G401.6 (cell line): Measurements from ENCODE around the gene THG1L.
"Not testable (repeated sequence)": the region's sequence is repeated elsewhere in the genome, so short reads cannot be mapped to it uniquely, and the experiment has no call there.

Experiments used
- FAIRE-seq: peaks from 2 replicates; lab custom pipeline; 2012; peaks lifted over from hg19 to GRCh38; lab: Jason Lieb, UNC

The THG1L gene

DNA sequence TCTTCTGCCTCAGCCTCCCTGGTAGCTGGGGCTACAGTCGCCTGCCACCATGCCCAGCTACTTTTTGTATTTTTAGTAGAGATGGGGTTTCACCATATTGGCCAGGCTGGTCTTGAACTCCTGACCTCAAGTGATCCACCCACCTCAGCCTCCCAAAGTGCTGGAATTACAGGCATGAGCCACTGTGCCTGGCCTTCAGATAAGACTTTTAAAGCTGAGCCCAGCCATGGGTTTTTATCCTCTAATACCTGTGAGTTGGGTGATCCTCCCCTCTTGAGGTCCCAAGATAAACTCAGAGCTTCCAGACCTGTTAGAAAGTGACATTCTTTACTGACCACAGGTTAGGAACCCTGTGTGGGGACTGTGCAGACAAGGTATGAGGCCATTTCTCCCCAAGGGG is 3.4 kb upstream of the THG1L start:
- not testable (repeated sequence) for FAIRE-seq

GRCh38 chr5:157729858-157730257 is 1.4 kb upstream of the THG1L start:
- no peak for FAIRE-seq

GRCh38 chr5:157730900-157731271 is 334 bp upstream of the THG1L start:
- no peak for FAIRE-seq

- no peak for FAIRE-seq
Observed at GRCh38 chr5:157732130-157732514, 902 bp downstream of the THG1L start.

DNA sequence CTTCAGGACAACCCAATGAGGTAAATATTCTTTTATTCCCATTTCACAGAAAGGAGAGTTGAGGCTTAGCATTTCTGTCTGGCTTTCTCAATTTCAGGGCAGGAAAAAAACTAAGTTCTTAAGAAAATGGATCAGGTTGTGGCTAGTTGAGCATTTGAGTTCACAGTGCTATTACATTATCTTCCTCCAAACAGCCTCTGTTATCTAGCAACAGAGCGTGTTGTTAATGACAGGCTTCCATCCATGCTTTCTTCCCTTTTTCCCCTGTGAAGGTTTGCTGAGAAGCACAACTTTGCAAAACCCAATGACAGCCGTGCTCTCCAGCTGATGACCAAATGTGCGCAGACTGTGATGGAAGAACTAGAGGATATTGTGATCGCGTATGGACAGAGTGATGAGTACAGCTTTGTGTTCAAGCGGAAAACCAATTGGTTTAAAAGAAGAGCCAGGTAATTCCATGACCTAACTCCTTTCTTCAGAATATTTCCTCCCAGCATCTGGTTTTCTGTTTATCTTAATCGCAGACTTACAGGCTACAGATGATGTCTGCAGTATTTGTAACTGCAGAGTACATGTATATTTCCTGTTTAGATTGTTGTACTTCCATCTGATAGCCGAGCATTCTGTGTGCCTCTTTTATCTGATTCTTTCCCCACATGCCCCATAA is 1.5 kb downstream of the THG1L start:
- FAIRE-seq, result no peak

DNA sequence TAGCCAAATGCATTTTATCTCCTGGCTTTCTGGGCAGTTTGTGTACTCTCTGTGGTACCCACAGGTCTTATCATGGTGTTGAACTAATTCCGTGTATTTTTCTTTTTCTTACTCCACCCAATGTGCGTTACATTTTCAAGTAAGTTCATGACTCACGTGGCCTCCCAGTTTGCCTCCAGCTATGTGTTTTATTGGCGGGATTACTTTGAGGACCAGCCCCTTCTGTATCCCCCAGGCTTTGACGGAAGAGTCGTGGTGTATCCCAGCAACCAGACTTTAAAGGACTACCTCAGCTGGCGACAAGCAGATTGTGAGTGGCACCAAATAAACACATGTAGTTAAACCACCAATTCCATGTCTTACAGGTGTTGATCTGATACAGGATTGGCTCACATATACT is 3.2 kb downstream of the THG1L start:
- FAIRE-seq, result no peak

DNA sequence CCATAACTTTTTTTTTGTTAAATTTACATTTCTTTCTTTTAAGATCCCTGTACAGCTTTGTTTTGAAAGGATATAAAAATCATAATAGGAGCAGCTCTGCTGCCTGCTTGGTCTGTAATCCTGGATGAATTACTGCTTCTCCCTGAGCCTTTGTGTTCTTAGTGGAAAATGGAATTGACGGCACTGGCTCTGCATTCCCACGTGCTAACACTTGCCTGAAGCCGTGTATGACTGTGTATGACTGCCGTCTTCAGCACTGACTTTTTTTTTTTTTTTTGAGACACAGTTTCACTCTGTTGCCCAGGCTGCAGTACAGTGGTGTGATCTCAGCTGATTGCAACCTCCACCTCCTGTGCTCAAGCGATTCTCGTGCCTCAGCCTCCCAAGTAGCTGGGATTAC is 4.8 kb downstream of the THG1L start:
- no peak for FAIRE-seq

DNA sequence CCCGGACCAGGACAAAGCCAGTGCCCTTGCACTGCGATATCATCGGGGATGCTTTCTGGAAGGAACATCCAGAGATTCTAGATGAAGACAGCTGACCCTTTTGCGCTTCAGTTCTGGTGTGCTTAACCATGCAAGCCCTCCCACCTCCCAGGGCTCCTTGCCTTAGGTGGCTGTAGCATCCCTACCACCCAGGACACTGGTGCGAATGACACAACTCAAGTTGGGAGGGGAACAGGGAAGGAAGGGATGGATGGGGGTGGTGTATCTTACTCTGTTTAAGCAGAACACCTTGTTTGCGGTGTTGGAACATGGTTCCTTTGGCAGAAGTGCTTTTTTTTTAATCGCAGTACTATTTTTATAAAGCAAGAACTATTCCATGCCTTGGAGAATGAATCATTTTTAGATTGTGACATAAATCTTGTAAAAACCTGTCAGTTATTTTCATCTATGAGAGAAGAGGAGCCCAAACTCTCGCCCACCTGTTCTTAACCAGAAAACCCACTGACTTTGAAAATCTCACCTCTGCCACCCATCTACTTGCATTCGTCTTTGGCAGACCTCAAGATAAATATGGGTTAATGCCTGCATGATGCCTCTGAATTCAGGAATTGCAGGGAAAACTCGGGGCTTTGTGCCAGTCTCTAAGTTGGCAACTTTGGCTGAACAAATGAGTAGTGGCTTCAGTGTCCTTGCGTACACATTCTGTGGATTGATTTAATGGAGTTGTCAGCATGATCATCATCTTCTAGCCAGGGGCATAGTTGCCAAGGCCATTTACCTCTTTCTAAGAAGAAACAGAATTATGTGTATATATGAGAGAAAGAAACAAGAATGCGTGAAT is 8.4 kb downstream of the THG1L start:
- FAIRE-seq, result no peak

DNA sequence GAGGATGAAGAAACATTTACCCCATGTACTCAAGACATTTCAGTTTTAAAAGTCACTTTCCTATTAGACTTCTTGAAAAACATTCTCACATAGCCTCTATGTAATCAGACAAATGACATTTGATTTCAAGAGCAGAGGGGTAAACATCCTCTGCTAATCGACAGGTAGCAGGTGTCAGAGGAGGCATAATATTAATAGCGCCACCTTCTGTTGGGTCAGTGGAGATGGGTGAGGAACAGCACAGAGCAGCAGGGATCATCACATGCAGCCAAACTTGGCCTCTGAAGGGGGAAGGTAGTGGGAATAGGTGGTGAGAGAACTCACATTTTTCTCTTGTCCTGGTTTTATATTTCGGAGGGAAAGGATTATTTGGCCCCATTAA is 9.0 kb downstream of the THG1L start:
- no peak for FAIRE-seq

DNA sequence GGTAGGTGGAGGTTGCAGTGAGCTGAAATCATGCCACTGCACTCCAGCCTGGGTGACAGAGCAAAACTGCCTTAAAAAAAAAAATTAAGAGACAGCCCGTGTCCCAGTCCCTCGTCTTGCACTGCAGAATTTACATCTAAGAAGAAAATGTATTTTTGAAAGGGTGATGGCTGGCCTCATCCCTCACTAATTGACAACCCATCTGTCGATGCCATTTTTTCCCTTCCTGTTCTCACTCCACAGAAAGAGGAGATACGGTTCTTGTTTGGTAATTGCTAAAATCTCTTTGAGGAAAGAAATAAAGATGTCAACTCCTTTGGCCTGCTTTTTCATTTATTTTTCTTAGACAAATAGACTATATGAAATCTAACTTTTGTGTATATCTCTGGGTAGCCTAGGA is 9.9 kb downstream of the THG1L start:
- no peak for FAIRE-seq

DNA sequence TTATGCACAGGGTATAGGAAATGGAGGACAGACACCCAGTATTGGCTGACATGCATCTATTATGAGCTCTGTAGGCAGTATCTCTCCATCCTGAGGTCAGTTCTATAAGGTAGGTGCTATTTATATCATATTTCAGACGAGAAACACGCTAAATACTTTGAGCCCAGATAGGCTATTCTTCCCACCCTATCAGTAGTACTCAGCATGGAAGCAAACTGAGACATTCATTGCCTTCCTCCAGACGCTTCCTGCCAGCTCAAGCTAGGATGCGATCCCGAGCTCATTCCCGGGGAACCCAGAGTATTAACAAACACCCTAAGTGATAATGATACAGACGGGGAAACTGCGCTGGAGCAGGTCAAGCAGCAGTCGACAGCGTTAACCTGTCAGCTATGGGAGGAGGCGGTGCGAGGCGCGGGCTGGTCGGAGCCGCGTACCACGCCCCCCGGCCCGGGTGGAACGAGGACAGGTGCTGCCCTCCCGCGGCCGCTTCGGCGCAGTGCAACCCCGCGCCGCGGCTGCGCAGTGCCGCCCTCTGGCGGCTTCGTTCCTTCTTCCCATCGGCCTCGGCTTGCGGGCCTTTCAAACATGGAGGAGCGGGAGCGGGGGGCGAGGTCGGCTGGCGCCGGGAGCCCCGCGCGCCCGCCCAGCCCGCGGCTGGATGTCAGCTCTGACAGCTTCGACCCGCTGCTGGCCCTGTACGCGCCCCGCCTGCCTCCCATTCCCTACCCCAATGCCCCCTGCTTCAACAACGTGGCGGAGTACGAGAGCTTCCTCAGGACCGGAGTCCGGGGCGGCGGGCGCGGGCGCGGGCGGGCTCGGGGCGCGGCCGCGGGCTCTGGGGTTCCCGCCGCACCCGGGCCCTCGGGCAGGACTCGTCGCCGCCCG is 12.2 kb downstream of the THG1L start, which contains the start of gene LSM11:
Gene LSM11 (plus strand): TSS at position 550 of the 888 bp plus-strand sequence. CDS start 39 bp downstream, at position 589.
- no peak for FAIRE-seq

GRCh38 chr5:157744051-157745011 is 13.1 kb downstream of the THG1L start:
- no peak for FAIRE-seq

- FAIRE-seq, result no peak
Observed at GRCh38 chr5:157745041-157745456, 13.8 kb downstream of the THG1L start.

GRCh38 chr5:157747173-157747740 is 16.0 kb downstream of the THG1L start:
- no peak for FAIRE-seq

GRCh38 chr5:157747766-157748700 is 16.8 kb downstream of the THG1L start:
- no peak for FAIRE-seq

- FAIRE-seq, result no peak
Observed at GRCh38 chr5:157748760-157749461, 17.7 kb downstream of the THG1L start.

- FAIRE-seq, result no peak
Observed at GRCh38 chr5:157749462-157749799, 18.2 kb downstream of the THG1L start.

DNA sequence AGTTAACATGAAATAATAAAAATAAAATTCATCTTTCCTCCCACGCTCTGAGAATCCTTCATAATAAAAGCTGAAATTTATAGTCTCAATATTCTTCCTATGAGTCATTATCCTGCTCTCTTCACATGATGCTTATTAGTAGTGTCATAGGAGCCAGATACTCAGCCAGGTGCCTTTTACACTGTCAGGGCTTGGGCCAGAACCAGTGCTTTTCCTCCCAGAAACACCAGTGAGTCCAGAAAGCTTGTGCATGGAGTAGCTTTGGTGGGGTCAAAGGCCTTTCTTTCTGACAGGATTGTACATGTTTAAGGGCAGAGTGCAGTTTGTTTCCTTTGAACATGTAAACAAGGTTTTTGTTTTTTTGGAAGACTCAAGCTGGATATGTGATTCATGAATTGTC is 19.1 kb downstream of the THG1L start:
- no peak for FAIRE-seq

- no peak for FAIRE-seq
Observed at GRCh38 chr5:157756122-157756521, 24.9 kb downstream of the THG1L start.

DNA sequence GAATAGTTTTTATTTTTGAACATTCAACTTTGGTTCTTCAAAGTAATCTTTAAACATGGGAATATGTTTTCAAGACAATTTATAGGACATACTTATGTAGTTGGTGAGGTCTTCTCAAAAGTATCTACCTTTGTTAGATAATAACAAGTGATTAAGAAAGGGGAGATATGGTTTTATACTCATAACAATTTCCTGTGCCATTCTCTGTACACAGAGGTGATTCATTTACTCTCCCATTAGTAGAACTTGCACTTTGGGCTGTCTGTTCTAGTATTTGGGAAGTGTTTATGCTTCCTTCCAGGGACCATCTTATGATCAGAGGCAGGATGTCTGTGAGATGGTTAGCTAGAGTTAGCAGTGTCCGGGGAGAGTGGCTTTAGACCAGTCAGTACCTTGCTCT is 27.5 kb downstream of the THG1L start:
- FAIRE-seq, result no peak
